ENCODE measurements around the gene ZNF254.

DNA sequence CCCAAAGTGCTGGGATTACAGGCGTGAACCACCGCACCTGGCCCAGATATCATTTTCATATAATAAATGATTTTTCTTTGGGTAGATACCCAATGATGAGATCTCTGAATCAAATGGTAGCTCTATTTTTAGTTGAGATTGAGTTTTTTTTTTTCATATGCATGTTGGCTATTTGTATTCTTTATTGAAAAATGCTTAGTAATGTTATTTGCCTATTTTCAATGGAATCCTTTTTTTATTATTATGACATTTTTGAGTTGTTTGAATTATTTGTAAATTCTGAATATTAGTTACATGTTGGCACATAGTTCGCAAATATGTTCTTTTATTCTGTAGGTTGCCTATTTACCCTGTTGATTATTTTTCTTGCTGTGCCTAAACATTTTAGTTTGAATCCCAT, 55.8 kb downstream of the ZNF254 start:
- TF ChIP-seq POLR2A (IDR thresholded peaks at IDR 0.05) (no peak), EP300 (IDR thresholded peaks at IDR 0.05) (no peak)
- TF ChIP-seq, protein P1, sequence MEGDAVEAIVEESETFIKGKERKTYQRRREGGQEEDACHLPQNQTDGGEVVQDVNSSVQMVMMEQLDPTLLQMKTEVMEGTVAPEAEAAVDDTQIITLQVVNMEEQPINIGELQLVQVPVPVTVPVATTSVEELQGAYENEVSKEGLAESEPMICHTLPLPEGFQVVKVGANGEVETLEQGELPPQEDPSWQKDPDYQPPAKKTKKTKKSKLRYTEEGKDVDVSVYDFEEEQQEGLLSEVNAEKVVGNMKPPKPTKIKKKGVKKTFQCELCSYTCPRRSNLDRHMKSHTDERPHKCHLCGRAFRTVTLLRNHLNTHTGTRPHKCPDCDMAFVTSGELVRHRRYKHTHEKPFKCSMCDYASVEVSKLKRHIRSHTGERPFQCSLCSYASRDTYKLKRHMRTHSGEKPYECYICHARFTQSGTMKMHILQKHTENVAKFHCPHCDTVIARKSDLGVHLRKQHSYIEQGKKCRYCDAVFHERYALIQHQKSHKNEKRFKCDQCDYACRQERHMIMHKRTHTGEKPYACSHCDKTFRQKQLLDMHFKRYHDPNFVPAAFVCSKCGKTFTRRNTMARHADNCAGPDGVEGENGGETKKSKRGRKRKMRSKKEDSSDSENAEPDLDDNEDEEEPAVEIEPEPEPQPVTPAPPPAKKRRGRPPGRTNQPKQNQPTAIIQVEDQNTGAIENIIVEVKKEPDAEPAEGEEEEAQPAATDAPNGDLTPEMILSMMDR (IDR thresholded peaks at IDR 0.05) = no peak
